HepG2 (cell line): ENCODE data around the gene CLDN15. TPM values are rescaled to one million over a fixed set of nuclear protein-coding genes. Genes with fewer than 3 reads are reported as not detected.

Experiments used
- ATAC-seq: fragments of 200-7000 bp; cut with Tn5 transposase; 3 replicates; pipeline ENCODE4 v1.9.1; 2020; ENCODE audit warnings: mild to moderate bottlenecking, moderate library complexity
- BruUV-seq: library from RNA; stranded (reverse); fragments of 400-500 nt; replicated peaks from 2 replicates; lab custom pipeline; 2021; lab: Mats Ljungman, UMichigan
- CTCF ChIA-PET: fragments of 300-600 bp; formaldehyde crosslinking; extraction: SDS; loops from one replicate; lab custom pipeline; 2021; ENCODE audit warnings: low total read pairs, inconsistent platforms, low intra/inter-chr PET ratio; lab: Yijun Ruan, JAX
- POLR2A ChIA-PET: fragments of 350-600 bp; sonication (Branson Sonifier 250); formaldehyde crosslinking; loops from one replicate; lab custom pipeline; 2020; ENCODE audit warnings: antibody characterized with exemption, inconsistent platforms; lab: Yijun Ruan, JAX
- DNase-seq: peaks from one replicate; pipeline ENCODE4 v3.0.0-alpha.2; 2015; ENCODE audit warnings: low spot score
- FAIRE-seq: peaks from 3 replicates; lab custom pipeline; 2011; peaks lifted over from hg19 to GRCh38; lab: Jason Lieb, UNC
- H2AFZ ChIP-seq: one replicate; pipeline ENCODE4 v1.6.1; 2011; ENCODE audit warnings: low read length, inconsistent platforms
- H3K27ac ChIP-seq: fragments of 300-600 bp; 3 replicates; pipeline ENCODE4 v1.8.0; 2011; ENCODE audit warnings: mixed run types, mild to moderate bottlenecking, mixed read lengths, low read length, inconsistent platforms; ENCODE audit not compliant: insufficient read depth; ENCODE audit errors: extremely low read length
- H3K27me3 ChIP-seq, 2 experiments: fragments of 200-600 bp in 1 of 2; 2 replicates in 1 of 2; 3 replicates in 1 of 2; pipeline versions ENCODE4 v1.6.0 to v1.8.0; 2011; ENCODE audit warnings: low read length in 2 of 2, mild to moderate bottlenecking in 2 of 2, moderate library complexity in 2 of 2, inconsistent platforms in 1 of 2; ENCODE audit not compliant: insufficient read depth in 2 of 2, control insufficient read depth in 1 of 2
- H3K36me3 ChIP-seq, 2 experiments: fragments of 200-600 bp in 1 of 2; replicated peaks in 1 of 2; 2 replicates in 1 of 2; 3 replicates in 1 of 2; pipeline versions ENCODE4 v1.5.1 to v1.8.0; 2011; ENCODE audit warnings: low read length in 2 of 2, inconsistent platforms in 1 of 2; ENCODE audit not compliant: insufficient read depth in 2 of 2, control insufficient read depth in 1 of 2
- H3K4me1 ChIP-seq: 2 replicates; pipeline ENCODE4 v1.5.1; 2012; ENCODE audit warnings: low read length, inconsistent platforms; ENCODE audit not compliant: insufficient read depth
- H3K4me2 ChIP-seq: 2 replicates; pipeline ENCODE4 v1.6.0; 2011; ENCODE audit warnings: low read depth, low read length, inconsistent platforms
- H3K4me3 ChIP-seq, 3 experiments: fragments of 200-600 bp in 1 of 3; sonication (generic), shearing (Covaris generic) in 1 of 3; replicated peaks in 1 of 3; 2 replicates each; pipeline ENCODE4 v1.5.1; 2011 to 2016; ENCODE audit warnings: low read length in 3 of 3, inconsistent platforms in 2 of 3, low read depth in 2 of 3, mild to moderate bottlenecking in 2 of 3, control low read depth in 1 of 3, mixed read lengths in 1 of 3; ENCODE audit not compliant: insufficient read depth in 1 of 3
- H3K79me2 ChIP-seq: one replicate; pipeline ENCODE4 v1.6.1; 2011; ENCODE audit warnings: low read length, inconsistent platforms; ENCODE audit not compliant: insufficient read depth
- H3K9ac ChIP-seq: 2 replicates; pipeline ENCODE4 v1.6.0; 2011; ENCODE audit warnings: mild to moderate bottlenecking, low read depth, low read length, inconsistent platforms; ENCODE audit not compliant: insufficient read depth
- H3K9me3 ChIP-seq: 2 replicates; pipeline ENCODE4 v1.5.1; 2012; ENCODE audit warnings: mild to moderate bottlenecking, low read length
- H4K20me1 ChIP-seq: 2 replicates; pipeline ENCODE4 v1.6.0; 2011; ENCODE audit warnings: inconsistent platforms, mild to moderate bottlenecking, low read length, moderate library complexity; ENCODE audit not compliant: insufficient read depth
- AGO2 ChIP-seq: fragments of 200-400 bp; formaldehyde crosslinking; optimal IDR thresholded peaks from 2 replicates; pipeline ENCODE3; 2017; ENCODE audit warnings: mild to moderate bottlenecking, low read depth, low read length, moderate library complexity
- ARNT2 ChIP-seq: sonication (generic); formaldehyde crosslinking; IDR thresholded peaks from 2 replicates; pipeline ENCODE4 v1.8.0; 2022; ENCODE audit warnings: mild to moderate bottlenecking, low read depth, missing genetic modification reagents, moderate library complexity
- CBX1 ChIP-seq: IDR thresholded peaks from one replicate; pipeline ENCODE4 v1.6.1; 2016; ENCODE audit warnings: antibody characterized with exemption, low read depth
- RBFOX2 ChIP-seq: fragments of 200-400 bp; formaldehyde crosslinking; IDR thresholded peaks from 2 replicates; pipeline ENCODE4 v1.6.1; 2017; ENCODE audit warnings: low read depth, mild to moderate bottlenecking, low read length
- ZFP91 ChIP-seq: sonication (generic); formaldehyde crosslinking; IDR thresholded peaks from 2 replicates; pipeline ENCODE4 v1.9.0; 2022; ENCODE audit warnings: missing genetic modification reagents, mild to moderate bottlenecking, borderline replicate concordance
- ZIK1 ChIP-seq: sonication (generic); formaldehyde crosslinking; IDR thresholded peaks from 2 replicates; pipeline ENCODE4 v1.5.0; 2020; ENCODE audit warnings: mild to moderate bottlenecking, low read depth, missing genetic modification reagents, borderline replicate concordance
- ZNF713 ChIP-seq: sonication (generic); formaldehyde crosslinking; IDR thresholded peaks from 2 replicates; pipeline ENCODE4 v1.4.0; 2020; ENCODE audit warnings: mild to moderate bottlenecking, missing genetic modification reagents
- WGBS: methylation state at CpG from one replicate; pipeline ENCODE4 v1.1.6; 2017; ENCODE audit warnings: low lambda C conversion rate; 5-methylcytosine and 5-hydroxymethylcytosine counted together
- in situ Hi-C: cut with HindIII; loops from 2 replicates; pipeline ENCODE4 v1.10.0; 2017; ENCODE audit warnings: low pct_unique_long_range_greater_than_20kb; ENCODE audit not compliant: extremely low pct_ligation_motif_present
- intact Hi-C: fragments of 100-400 bp; cut with micrococcal nuclease; formaldehyde crosslinking; loops from one replicate; pipeline ENCODE4 v1.10.0; 2022; ENCODE audit not compliant: unreplicated experiment
- polyA plus RNA-seq, 8 experiments: library from polyadenylated mRNA; depleted of rRNA in 3 of 8; stranded (reverse) in 7 of 8; unstranded in 1 of 8; fragments of >200 nt; fragmentation: Illumina TruSeq in 4 of 8; extraction: Trizol in 4 of 8; gene quantifications; 2 replicates each; pipeline versions ENCODE4 v1.2.1 to v1.2.3, GENCODE V29; 2011 to 2016; ENCODE audit warnings: low read depth in 4 of 8, missing spikeins in 1 of 8, mixed read lengths in 1 of 8; ENCODE audit not compliant: insufficient read depth in 1 of 8
- total RNA-seq, 5 experiments: library from RNA; depleted of rRNA; stranded (reverse); fragments of >200 nt; fragmentation: Illumina TruSeq; extraction: Trizol; gene quantifications; 2 replicates each; pipeline ENCODE4 v1.2.3, GENCODE V29; 2016; ENCODE audit warnings: low read depth in 1 of 5

CLDN15 gene
- total and polyA plus RNA-seq, 2 of the 13 experiments (the other 11 are each of a cell fraction or from before 2014, with no cell fraction given) = 7.1 to 17.8 TPM

DNA sequence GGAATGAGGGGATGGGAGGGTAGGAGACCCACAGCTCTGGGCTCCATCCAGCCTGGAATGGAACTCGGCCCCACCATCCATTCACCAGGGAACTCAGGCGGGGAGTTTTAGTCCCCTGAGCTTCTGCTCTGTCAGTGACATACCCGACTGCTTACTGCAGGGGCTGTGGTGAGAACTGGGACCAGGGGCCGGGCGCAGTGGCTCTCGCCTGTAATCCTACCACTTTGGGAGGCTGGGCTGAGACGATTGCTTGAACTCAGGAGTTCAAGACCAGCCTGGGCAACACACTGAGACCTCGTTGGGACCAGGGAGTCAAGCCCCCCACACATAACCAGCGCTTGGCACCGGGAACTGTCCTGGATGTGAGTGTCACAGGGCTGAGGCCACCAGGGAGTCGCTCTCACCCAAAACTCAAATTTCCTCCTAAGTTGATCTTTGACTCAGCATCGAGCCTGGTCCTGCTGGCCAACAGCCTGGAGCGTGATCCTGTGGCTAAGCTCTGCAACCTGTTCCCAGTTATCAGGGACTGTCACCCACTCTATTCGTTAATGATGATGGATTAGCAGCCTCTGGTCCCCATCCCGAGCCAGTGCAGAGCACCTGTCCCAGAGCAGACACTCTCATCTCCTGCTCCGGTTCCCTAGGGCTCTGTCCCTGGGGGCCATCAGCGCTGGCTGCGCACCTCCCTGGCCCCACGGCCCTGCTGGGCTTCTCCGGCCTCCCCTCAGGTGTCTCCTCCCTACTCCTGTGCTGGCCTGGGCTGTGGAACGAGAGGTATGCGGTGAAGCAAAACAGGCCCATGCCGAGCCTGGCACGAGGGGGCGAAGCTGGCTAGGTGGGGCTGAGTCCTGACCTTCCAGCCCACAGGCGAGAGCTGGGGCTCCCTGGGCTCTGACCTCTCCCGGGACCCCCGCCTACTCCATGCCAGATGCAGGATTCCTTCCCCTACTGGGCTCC is 902 bp upstream of the CLDN15 start:
- Histone ChIP-seq H3K79me2 (peaks cover 10% of the 10 kb centered on the region), H3K9me3 (no peaks in the 10 kb centered on the region), H4K20me1 (no peaks in the 10 kb centered on the region), H3K27ac (peak overlapping the region; percentile 71), H3K4me3 (no peak overlapping the region), H3K4me2 (peak overlapping the region; percentile 82; the same call in 1 of the 2 replicates), H3K27me3 (no peaks in the 10 kb centered on the region), H2AFZ (no peak overlapping the region), H3K36me3 (peaks cover 7 to 20% of the 10 kb centered on the region in 2 experiments; a peak in 4 of 5 replicates), H3K4me1 (peaks cover 56% of the 10 kb centered on the region), H3K9ac (no peak overlapping the region)
- CTCF ChIA-PET = no interaction called here
- no peak for DNase-seq
- BruUV-seq = no TSS peak
- intact Hi-C loops = no loop called here
- TF ChIP-seq AGO2 (peak; percentile 74), ZNF713 (no peak), CBX1 (no peak), ZIK1 (CRISPR knock-in tag) (no peak), ZFP91 (0 out of 2 replicates have a peak, but pooled peaks have one; percentile 13), ARNT2 (CRISPR knock-in tag) (no peak), RBFOX2 (peak; percentile 51; the same call in 1 of the 2 replicates)
- in situ Hi-C loops = no loop called here
- FAIRE-seq = no peak
- ATAC-seq = peak; percentile 35
- WGBS = 98% methylated on average over 18 of the region's 28 CpGs
- POLR2A ChIA-PET = interaction anchor here (0.7 to 3.2 kb wide), 13 partner anchors 11 to 138 kb away, joined by 3 to 33 read pairs (median 4); partner anchors contain the start of genes MOGAT3, PLOD3 and ZNHIT1
